ENCODE measurements around the gene CARMIL3. TPM values are rescaled to one million over a fixed set of nuclear protein-coding genes. Genes with fewer than 3 reads are reported as not detected.

CARMIL3 gene
- total RNA-seq, 1 experiment from 2014 or later: 0.33 TPM

DNA sequence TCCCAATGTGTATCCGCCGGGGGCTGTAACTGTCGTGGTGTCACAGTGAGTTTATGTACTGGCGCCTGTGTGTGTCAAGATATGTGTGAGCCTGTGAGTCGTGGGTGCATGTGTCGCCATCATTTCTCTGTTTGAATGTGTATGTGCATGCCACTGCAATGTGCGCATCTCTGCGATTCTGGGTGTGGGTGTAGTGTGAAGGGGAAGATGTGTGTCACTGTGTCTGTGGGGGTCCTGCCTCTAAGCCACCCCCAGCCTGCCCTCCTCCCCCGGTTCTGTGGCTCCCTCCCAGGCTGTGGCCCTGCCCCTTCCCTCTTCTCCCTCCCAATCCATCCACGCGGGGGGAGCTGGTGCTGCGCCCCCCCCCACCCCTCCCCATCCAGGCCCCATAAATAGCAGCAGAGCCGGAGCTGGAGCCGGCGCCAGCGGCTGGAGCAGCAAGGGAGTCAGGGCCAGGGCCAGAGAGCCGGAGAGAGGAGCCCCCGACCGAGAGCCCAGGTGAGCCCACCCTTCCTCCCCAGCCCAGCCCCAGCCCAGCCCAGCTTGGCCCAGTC, 19.4 kb downstream of the CARMIL3 start, which contains the start of gene CPNE6:
Gene CPNE6 (plus strand): TSS at position 419 of the 554 bp plus-strand sequence. CDS start 1,375 bp downstream, outside the sequence.
- no peak within 1 kb of the TSS for H3K27ac Mint-ChIP-seq (ENCODE audit: unreplicated experiment)

GRCh38 chr14:24071836-24072430, 20.1 kb downstream of the CARMIL3 start:
- peaks cover 76% of the 10 kb centered on the region for H3K27me3 Mint-ChIP-seq (ENCODE audit: unreplicated experiment)
- CTCF ChIA-PET: interaction anchor here (0.6 to 1.1 kb wide), 2 partner anchors 19 to 78 kb away, joined by 3 read pairs; no protein-coding TSS in a partner anchor
- no peak overlapping the region for H3K27ac Mint-ChIP-seq (ENCODE audit: unreplicated experiment)
- H3K9me3 Mint-ChIP-seq (ENCODE audit: low read depth, unreplicated experiment): no peaks in the 10 kb centered on the region
- H3K4me1 Mint-ChIP-seq (ENCODE audit: low read depth, unreplicated experiment): no peaks in the 10 kb centered on the region
- intact Hi-C loops (cut with micrococcal nuclease; ENCODE audit: unreplicated experiment): no loop called here
- BruUV-seq (replicated peaks): no TSS peak
- H3K36me3 Mint-ChIP-seq (ENCODE audit: insufficient read depth, unreplicated experiment): no peaks in the 10 kb centered on the region
- H3K4me3 Mint-ChIP-seq (ENCODE audit: low read depth, unreplicated experiment): no peak overlapping the region
- TF ChIP-seq, protein P1, sequence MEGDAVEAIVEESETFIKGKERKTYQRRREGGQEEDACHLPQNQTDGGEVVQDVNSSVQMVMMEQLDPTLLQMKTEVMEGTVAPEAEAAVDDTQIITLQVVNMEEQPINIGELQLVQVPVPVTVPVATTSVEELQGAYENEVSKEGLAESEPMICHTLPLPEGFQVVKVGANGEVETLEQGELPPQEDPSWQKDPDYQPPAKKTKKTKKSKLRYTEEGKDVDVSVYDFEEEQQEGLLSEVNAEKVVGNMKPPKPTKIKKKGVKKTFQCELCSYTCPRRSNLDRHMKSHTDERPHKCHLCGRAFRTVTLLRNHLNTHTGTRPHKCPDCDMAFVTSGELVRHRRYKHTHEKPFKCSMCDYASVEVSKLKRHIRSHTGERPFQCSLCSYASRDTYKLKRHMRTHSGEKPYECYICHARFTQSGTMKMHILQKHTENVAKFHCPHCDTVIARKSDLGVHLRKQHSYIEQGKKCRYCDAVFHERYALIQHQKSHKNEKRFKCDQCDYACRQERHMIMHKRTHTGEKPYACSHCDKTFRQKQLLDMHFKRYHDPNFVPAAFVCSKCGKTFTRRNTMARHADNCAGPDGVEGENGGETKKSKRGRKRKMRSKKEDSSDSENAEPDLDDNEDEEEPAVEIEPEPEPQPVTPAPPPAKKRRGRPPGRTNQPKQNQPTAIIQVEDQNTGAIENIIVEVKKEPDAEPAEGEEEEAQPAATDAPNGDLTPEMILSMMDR (IDR thresholded peaks at IDR 0.05; ENCODE audit: unreplicated experiment): no peak
- no peak for DNase-seq

More for the DNA sequence above, 19.4 kb downstream of the CARMIL3 start, which contains the start of gene CPNE6:
- BruUV-seq (replicated peaks): no TSS peak
- TF ChIP-seq, protein P1 (IDR thresholded peaks at IDR 0.05; ENCODE audit: unreplicated experiment): no peak
- intact Hi-C loops (cut with micrococcal nuclease; ENCODE audit: unreplicated experiment): no loop called here
- H3K4me3 Mint-ChIP-seq (ENCODE audit: low read depth, unreplicated experiment): no peak within 1 kb of the TSS
- DNase-seq: no peak
- peaks cover 83% of the 10 kb centered on the region for H3K27me3 Mint-ChIP-seq (ENCODE audit: unreplicated experiment)
- no peaks in the 10 kb centered on the region for H3K9me3 Mint-ChIP-seq (ENCODE audit: low read depth, unreplicated experiment)
- CTCF ChIA-PET: no interaction called here
- H3K36me3 Mint-ChIP-seq (ENCODE audit: insufficient read depth, unreplicated experiment): no peaks in the 10 kb centered on the region
- H3K4me1 Mint-ChIP-seq (ENCODE audit: low read depth, unreplicated experiment): no peaks in the 10 kb centered on the region

DNA sequence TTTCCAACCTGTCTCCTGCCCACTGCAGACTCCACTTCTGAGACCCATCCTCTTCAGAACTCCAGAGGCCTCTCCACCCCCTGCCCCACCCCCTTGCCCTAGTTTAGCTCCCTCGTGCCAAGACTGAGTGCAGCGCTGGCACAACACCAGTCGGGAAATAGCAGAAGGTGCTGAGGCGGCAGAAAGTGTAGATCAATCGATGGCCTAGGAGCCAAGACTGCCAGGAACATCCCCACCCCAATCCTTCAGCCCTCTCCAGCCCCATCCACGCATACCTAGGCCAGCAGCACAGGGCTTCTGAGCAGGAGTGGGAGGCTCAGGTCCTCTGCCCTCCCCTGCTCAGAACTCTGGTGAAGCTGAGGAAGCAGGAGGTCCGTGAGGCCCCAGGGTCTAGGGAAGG, 20.6 kb downstream of the CARMIL3 start:
- CTCF ChIA-PET: interaction anchor here (0.6 to 1.1 kb wide), 2 partner anchors 18 to 79 kb away, joined by 3 read pairs; no protein-coding TSS in a partner anchor
- intact Hi-C loops (cut with micrococcal nuclease; ENCODE audit: unreplicated experiment): no loop called here
- H3K27me3 Mint-ChIP-seq (ENCODE audit: unreplicated experiment): peaks cover 71% of the 10 kb centered on the region
- H3K36me3 Mint-ChIP-seq (ENCODE audit: insufficient read depth, unreplicated experiment): no peaks in the 10 kb centered on the region
- DNase-seq: no peak
- no peak overlapping the region for H3K4me3 Mint-ChIP-seq (ENCODE audit: low read depth, unreplicated experiment)
- no peaks in the 10 kb centered on the region for H3K4me1 Mint-ChIP-seq (ENCODE audit: low read depth, unreplicated experiment)
- H3K9me3 Mint-ChIP-seq (ENCODE audit: low read depth, unreplicated experiment): no peaks in the 10 kb centered on the region
- no TSS peak for BruUV-seq (replicated peaks)
- TF ChIP-seq, protein P1 (IDR thresholded peaks at IDR 0.05; ENCODE audit: unreplicated experiment): no peak
- H3K27ac Mint-ChIP-seq (ENCODE audit: unreplicated experiment): no peak overlapping the region

DNA sequence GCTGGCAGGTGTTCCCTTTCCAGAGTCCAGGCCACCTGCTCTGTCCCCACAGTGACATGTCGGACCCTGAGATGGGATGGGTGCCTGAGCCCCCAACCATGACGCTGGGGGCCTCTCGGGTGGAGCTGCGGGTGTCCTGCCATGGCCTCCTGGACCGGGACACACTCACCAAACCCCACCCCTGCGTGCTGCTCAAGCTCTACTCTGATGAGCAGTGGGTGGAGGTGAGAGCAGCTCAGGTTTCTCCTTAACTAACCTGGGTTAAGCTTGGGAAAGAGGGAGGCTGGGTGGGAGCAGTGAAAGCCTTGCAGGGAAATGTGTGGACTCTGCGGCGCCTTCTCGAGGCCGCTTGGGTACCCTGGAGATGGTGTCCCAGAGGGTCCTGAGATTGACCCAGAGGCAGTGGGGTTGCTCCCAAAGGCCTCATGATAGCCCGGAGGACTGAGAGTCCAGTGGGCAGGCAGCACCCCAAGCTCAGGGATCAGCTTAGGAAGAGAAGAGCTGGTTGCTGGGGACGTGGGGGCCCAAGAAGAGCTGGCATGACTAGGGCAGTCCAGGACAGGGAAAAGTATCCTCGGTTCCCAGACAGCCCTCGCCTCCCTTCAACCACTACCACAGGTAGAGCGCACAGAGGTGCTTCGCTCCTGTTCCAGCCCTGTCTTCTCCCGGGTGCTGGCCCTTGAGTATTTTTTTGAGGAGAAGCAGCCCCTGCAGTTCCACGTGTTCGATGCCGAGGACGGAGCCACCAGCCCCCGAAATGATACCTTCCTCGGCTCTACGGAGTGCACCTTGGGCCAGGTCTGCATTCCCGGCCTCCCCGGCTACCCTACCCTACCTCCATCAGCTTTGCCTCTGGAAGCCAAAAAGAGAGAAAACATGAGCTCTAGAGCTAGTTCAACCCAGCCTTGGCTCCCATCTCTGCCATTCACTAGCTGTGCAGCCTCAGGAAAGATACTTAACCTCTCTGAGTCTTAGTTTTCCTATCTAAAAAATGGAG, 21.4 kb downstream of the CARMIL3 start:
- no peaks in the 10 kb centered on the region for H3K9me3 Mint-ChIP-seq (ENCODE audit: low read depth, unreplicated experiment)
- intact Hi-C loops (cut with micrococcal nuclease; ENCODE audit: unreplicated experiment): no loop called here
- H3K4me1 Mint-ChIP-seq (ENCODE audit: low read depth, unreplicated experiment): no peaks in the 10 kb centered on the region
- no peak for DNase-seq
- TF ChIP-seq, protein P1 (IDR thresholded peaks at IDR 0.05; ENCODE audit: unreplicated experiment): no peak
- H3K36me3 Mint-ChIP-seq (ENCODE audit: insufficient read depth, unreplicated experiment): no peaks in the 10 kb centered on the region
- no peak overlapping the region for H3K27ac Mint-ChIP-seq (ENCODE audit: unreplicated experiment)
- CTCF ChIA-PET: interaction anchor here (0.6 to 1.1 kb wide), 2 partner anchors 17 to 80 kb away, joined by 3 read pairs; no protein-coding TSS in a partner anchor
- peaks cover 64% of the 10 kb centered on the region for H3K27me3 Mint-ChIP-seq (ENCODE audit: unreplicated experiment)
- no peak overlapping the region for H3K4me3 Mint-ChIP-seq (ENCODE audit: low read depth, unreplicated experiment)
- BruUV-seq (replicated peaks): no TSS peak

Measured in Calu3 (cell line).